SK-N-SH (cell line): ENCODE data around the gene KRT17. TPM values are rescaled to one million over a fixed set of nuclear protein-coding genes. Genes with fewer than 3 reads are reported as not detected.

Experiments used
- CTCF ChIA-PET: fragments of 300-600, 350-600 bp; formaldehyde crosslinking; extraction: SDS; loops from one replicate; lab custom pipeline; 2021; lab: Yijun Ruan, JAX
- POLR2A ChIA-PET: fragments of 350-600 bp; sonication (Branson Sonifier 250); formaldehyde crosslinking; extraction: SDS; loops from one replicate; lab custom pipeline; 2020; ENCODE audit warnings: antibody characterized with exemption, inconsistent platforms; lab: Yijun Ruan, JAX
- DNase-seq: peaks from one replicate; pipeline ENCODE4 v3.0.0; 2012
- H2AFZ ChIP-seq: fragments of 200-600 bp; sonication (generic); 2 replicates; pipeline ENCODE4 v1.8.1; 2016; ENCODE audit warnings: antibody characterized with exemption, mild to moderate bottlenecking, low read depth
- H3F3A ChIP-seq: fragments of 200-600 bp; sonication (generic); replicated peaks from 2 replicates; pipeline ENCODE3; 2016; ENCODE audit warnings: antibody characterized with exemption, mild to moderate bottlenecking; ENCODE audit not compliant: insufficient read depth
- H3K27ac ChIP-seq, 2 experiments: fragments of 200-500 bp in 1 of 2; fragments of 200-600 bp in 1 of 2; sonication (Bioruptor generic) in 1 of 2; sonication (generic), shearing (Covaris generic) in 1 of 2; 2 replicates each; pipeline versions ENCODE4 v1.5.1 to v1.6.1; 2014 to 2016; ENCODE audit warnings: low read depth in 2 of 2, inconsistent platforms in 1 of 2, low read length in 1 of 2, mild to moderate bottlenecking in 1 of 2, mixed read lengths in 1 of 2
- H3K27me3 ChIP-seq: fragments of 200-600 bp; sonication (generic), shearing (Covaris generic); 2 replicates; pipeline ENCODE4 v1.6.1; 2016; ENCODE audit warnings: mixed run types; ENCODE audit not compliant: insufficient read depth
- H3K36me3 ChIP-seq, 2 experiments: fragments of 200-500 bp in 1 of 2; fragments of 200-600 bp in 1 of 2; sonication (Bioruptor generic) in 1 of 2; sonication (generic) in 1 of 2; replicated peaks in 1 of 2; 2 replicates each; pipeline versions ENCODE3 to v1.5.1; 2014 to 2016; ENCODE audit warnings: low read length in 1 of 2, mild to moderate bottlenecking in 1 of 2; ENCODE audit not compliant: insufficient read depth in 2 of 2, control insufficient read depth in 1 of 2
- H3K4me1 ChIP-seq, 2 experiments: fragments of 200-500 bp in 1 of 2; fragments of 200-600 bp in 1 of 2; sonication (Bioruptor generic) in 1 of 2; sonication (generic), shearing (Covaris generic) in 1 of 2; 2 replicates each; pipeline versions ENCODE4 v1.5.1 to v1.6.1; 2014 to 2016; ENCODE audit warnings: low read depth in 1 of 2, low read length in 1 of 2, mixed run types in 1 of 2; ENCODE audit not compliant: insufficient read depth in 2 of 2, control insufficient read depth in 1 of 2
- H3K4me2 ChIP-seq: fragments of 200-600 bp; sonication (generic), shearing (Covaris generic); 2 replicates; pipeline ENCODE4 v1.6.1; 2017; ENCODE audit warnings: mixed run types
- H3K4me3 ChIP-seq, 2 experiments: fragments of 200-500 bp in 1 of 2; fragments of 200-600 bp in 1 of 2; sonication (Bioruptor generic) in 1 of 2; sonication (generic), shearing (Covaris generic) in 1 of 2; 2 replicates each; pipeline versions ENCODE4 v1.5.1 to v1.8.1; 2014 to 2016; ENCODE audit warnings: low read depth in 2 of 2, inconsistent platforms in 1 of 2, low read length in 1 of 2, mild to moderate bottlenecking in 1 of 2, mixed read lengths in 1 of 2, moderate library complexity in 1 of 2
- H3K79me2 ChIP-seq: fragments of 200-600 bp; sonication (generic); 2 replicates; pipeline ENCODE4 v1.8.1; 2017; ENCODE audit warnings: mild to moderate bottlenecking; ENCODE audit not compliant: insufficient read depth
- H3K9ac ChIP-seq: fragments of 200-600 bp; sonication (generic); 2 replicates; pipeline ENCODE4 v1.6.1; 2017; ENCODE audit warnings: mixed run types
- H3K9me2 ChIP-seq: fragments of 200-600 bp; sonication (generic); 2 replicates; pipeline ENCODE4 v1.6.1; 2017; ENCODE audit warnings: mixed run types
- H3K9me3 ChIP-seq: fragments of 200-600 bp; sonication (generic); 2 replicates; pipeline ENCODE4 v1.6.1; 2017; ENCODE audit warnings: mixed run types, mild to moderate bottlenecking, moderate library complexity
- H4K20me1 ChIP-seq: fragments of 200-600 bp; sonication (generic); 2 replicates; pipeline ENCODE4 v1.6.1; 2017; ENCODE audit warnings: mild to moderate bottlenecking, mixed run types; ENCODE audit not compliant: insufficient read depth
- CHD2 ChIP-seq: fragments of 150-350 bp; IDR thresholded peaks from 2 replicates; pipeline ENCODE4 v1.6.1; 2018; ENCODE audit warnings: low read length; ENCODE audit not compliant: partially characterized antibody
- EP300 ChIP-seq, 2 experiments: IDR thresholded peaks; 2 replicates each; pipeline versions ENCODE4 v1.4.0 to v1.6.1; 2012; ENCODE audit warnings: borderline replicate concordance in 1 of 2, low read depth in 1 of 2, low read length in 1 of 2
- EZH2phosphoT487 ChIP-seq: fragments of 200-600 bp; sonication (generic); IDR thresholded peaks from 2 replicates; pipeline ENCODE4 v1.6.1; 2017; ENCODE audit warnings: low read depth, mixed run types, mild to moderate bottlenecking, antibody characterized with exemption, moderate library complexity, borderline replicate concordance
- FOXJ3 ChIP-seq: sonication (generic); formaldehyde crosslinking; IDR thresholded peaks from 2 replicates; pipeline ENCODE4 v1.5.1; 2020; ENCODE audit warnings: mild to moderate bottlenecking, missing genetic modification reagents
- GABPA ChIP-seq: IDR thresholded peaks from 2 replicates; pipeline ENCODE4 v1.4.0; 2012; ENCODE audit warnings: low read depth, mild to moderate bottlenecking
- POLR2AphosphoS5 ChIP-seq: IDR thresholded peaks from 2 replicates; pipeline ENCODE4 v1.6.1; 2012; ENCODE audit warnings: low read depth, low read length
- RAD21 ChIP-seq: IDR thresholded peaks from 2 replicates; pipeline ENCODE4 v1.6.1; 2012; ENCODE audit warnings: mild to moderate bottlenecking, low read length
- RCOR1 ChIP-seq: fragments of 150-350 bp; IDR thresholded peaks from 2 replicates; pipeline ENCODE4 v1.6.1; 2017; ENCODE audit warnings: antibody characterized with exemption, low read length
- SIN3A ChIP-seq: IDR thresholded peaks from 2 replicates; pipeline ENCODE4 v1.6.1; 2012; ENCODE audit warnings: low read depth, mild to moderate bottlenecking, low read length, moderate library complexity, borderline replicate concordance
- TEAD4 ChIP-seq: IDR thresholded peaks from 2 replicates; pipeline ENCODE4 v1.4.0; 2012; ENCODE audit warnings: mild to moderate bottlenecking, borderline replicate concordance; ENCODE audit not compliant: insufficient read depth
- WGBS: methylation state at CpG from one replicate; pipeline ENCODE4 v1.1.6; 2017; ENCODE audit warnings: low lambda C conversion rate; 5-methylcytosine and 5-hydroxymethylcytosine counted together
- polyA plus RNA-seq, 3 experiments: library from polyadenylated mRNA; depleted of rRNA; stranded (reverse); fragments of >200 nt; gene quantifications; 2 replicates each; pipeline ENCODE4 v1.2.3, GENCODE V29; 2012
- TF ChIP-seq, protein P1 (sequence below): IDR thresholded peaks from 2 replicates; pipeline ENCODE4 v1.4.0; 2012; ENCODE audit warnings: low read depth, borderline replicate concordance
- TF ChIP-seq, protein P2 (sequence below): IDR thresholded peaks from 2 replicates; pipeline ENCODE4 v1.6.1; 2012; ENCODE audit warnings: mild to moderate bottlenecking, low read depth, low read length, moderate library complexity
- TF ChIP-seq, protein P3 (sequence below): IDR thresholded peaks from 2 replicates; pipeline ENCODE4 v1.4.0; 2012; ENCODE audit warnings: low read depth, borderline replicate concordance
- TF ChIP-seq, protein P4 (sequence below): IDR thresholded peaks from 2 replicates; pipeline ENCODE4 v1.4.0; 2012; ENCODE audit warnings: low read depth

Gene KRT17
- polyA plus RNA-seq, 1 of the 3 experiments (the other 2 are of a cell fraction), result 0.39 TPM

DNA sequence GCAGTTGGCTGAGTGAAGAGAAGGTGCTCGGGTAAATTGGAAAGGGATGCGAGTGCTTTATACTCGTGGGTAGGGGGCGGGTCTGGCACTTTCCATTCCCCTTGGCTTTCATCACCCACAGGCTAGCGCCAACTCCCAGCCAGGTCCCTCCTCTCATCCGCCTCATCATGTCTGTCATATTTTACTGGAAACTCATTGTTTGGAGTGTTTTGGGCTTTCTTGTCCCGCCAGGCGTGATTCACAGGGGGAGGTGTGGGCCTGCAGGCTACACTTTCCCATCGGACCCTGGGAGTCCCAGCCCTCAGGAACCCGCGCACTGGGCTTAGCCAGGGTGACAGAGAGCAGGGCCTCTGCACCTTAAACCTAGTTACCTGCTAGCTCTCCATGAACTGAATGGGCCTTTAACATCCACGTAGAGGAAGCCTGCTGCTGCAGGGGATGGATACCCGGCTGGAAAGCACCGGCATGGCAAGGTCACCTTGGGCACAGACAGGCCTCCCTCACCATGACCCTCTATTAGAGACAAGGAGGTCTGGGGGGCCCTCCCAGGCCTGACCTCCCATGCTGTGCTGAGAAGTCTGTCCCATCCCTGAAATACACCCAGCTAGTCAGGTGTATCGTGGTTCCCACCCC lies 37.4 kb downstream of the KRT17 start, which contains the start of gene KRT14:
Gene KRT14 (minus strand): TSS at position 33 of the 633 bp plus-strand sequence. CDS start 61 bp downstream, outside the sequence.
- H4K20me1 ChIP-seq, result no peaks in the 10 kb centered on the region
- H3K9me3 ChIP-seq, result no peaks in the 10 kb centered on the region
- no peak for TF ChIP-seq EZH2phosphoT487
- no peak for TF ChIP-seq TEAD4
- H3K4me2 ChIP-seq, result no peak within 1 kb of the TSS
- no peak for DNase-seq
- H3K4me1 ChIP-seq, result no peaks in the 10 kb centered on the region
- no peaks in the 10 kb centered on the region for H3K9me2 ChIP-seq
- CTCF ChIA-PET, result interaction anchor here (2.7 to 3.1 kb wide), 2 partner anchors 61 to 76 kb away, joined by 10 to 21 read pairs; no protein-coding TSS in a partner anchor
- H3K27me3 ChIP-seq, result peaks cover 15% of the 10 kb centered on the region; the same call in 1 of the 2 replicates
- WGBS, result 55% methylated on average over 10 of the region's 15 CpGs
- H3K27ac ChIP-seq, result no peak within 1 kb of the TSS
- H3F3A ChIP-seq, result no peaks in the 10 kb centered on the region
- H3K4me3 ChIP-seq, result no peak within 1 kb of the TSS
- no peak within 1 kb of the TSS for H2AFZ ChIP-seq
- POLR2A ChIA-PET, result no interaction called here
- H3K9ac ChIP-seq, result no peak within 1 kb of the TSS
- H3K79me2 ChIP-seq, result no peaks in the 10 kb centered on the region
- no peaks in the 10 kb centered on the region for H3K36me3 ChIP-seq

DNA sequence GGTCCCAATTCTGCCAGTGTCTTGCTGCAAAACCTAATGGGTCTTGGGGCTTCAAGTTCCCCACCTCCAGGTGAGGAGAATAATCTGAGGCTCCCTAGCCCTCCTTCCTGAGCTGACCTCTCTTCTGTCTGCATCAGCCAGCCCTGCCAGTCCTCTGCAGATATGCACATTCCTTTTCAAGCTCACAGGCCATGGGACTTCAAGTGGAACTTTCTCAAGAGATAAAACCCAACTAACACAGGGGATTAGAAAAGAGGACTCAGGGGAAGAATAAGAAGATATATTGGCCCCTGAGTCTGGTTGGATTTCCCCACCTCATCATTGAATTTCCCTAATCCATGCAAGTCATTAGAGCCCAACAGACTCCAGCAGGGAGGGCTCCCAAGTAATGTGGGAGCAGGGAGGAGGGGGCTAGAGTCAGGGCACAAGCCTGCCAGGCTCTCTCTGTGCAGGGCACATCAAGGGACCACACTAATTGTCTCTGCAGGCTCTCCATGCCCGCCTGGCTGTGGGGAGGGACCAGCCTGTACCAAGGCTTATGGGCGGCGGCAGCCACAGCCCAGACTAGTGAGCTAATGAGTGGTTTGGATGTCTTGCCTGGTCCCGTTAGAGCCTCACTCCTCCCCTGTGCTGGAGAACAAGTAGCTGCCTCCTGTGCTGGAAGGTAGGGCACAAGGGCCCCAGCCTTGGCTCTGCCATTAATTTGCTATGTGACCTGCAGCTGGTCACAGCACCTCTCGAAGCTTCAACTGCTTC lies 38.9 kb downstream of the KRT17 start:
- ChIA-PET CTCF (interaction anchor here (1.5 to 3.1 kb wide), 4 partner anchors 15 to 63 kb away, joined by 4 to 21 read pairs (median 6); no protein-coding TSS in a partner anchor), POLR2A (no interaction called here)
- H3K27me3 ChIP-seq, result peaks cover 12% of the 10 kb centered on the region; the same call in 1 of the 2 replicates
- H4K20me1 ChIP-seq, result no peaks in the 10 kb centered on the region
- H2AFZ ChIP-seq, result no peak overlapping the region
- H3K9me3 ChIP-seq, result no peaks in the 10 kb centered on the region
- no peaks in the 10 kb centered on the region for H3K79me2 ChIP-seq
- no peaks in the 10 kb centered on the region for H3K4me1 ChIP-seq
- no peaks in the 10 kb centered on the region for H3K36me3 ChIP-seq
- H3K9me2 ChIP-seq, result no peaks in the 10 kb centered on the region
- no peak overlapping the region for H3K27ac ChIP-seq
- no peak overlapping the region for H3K4me3 ChIP-seq
- 25% methylated on average over 2 of the region's 5 CpGs for WGBS
- no peak for DNase-seq
- no peak overlapping the region for H3K4me2 ChIP-seq
- no peak for TF ChIP-seq CHD2
- TF ChIP-seq, protein P1, sequence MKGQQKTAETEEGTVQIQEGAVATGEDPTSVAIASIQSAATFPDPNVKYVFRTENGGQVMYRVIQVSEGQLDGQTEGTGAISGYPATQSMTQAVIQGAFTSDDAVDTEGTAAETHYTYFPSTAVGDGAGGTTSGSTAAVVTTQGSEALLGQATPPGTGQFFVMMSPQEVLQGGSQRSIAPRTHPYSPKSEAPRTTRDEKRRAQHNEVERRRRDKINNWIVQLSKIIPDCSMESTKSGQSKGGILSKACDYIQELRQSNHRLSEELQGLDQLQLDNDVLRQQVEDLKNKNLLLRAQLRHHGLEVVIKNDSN, result no peak
- TF ChIP-seq FOXJ3 (CRISPR knock-in tag), result no peak
- TF ChIP-seq SIN3A, result no peak
- no peak for TF ChIP-seq RAD21
- TF ChIP-seq, protein P2, sequence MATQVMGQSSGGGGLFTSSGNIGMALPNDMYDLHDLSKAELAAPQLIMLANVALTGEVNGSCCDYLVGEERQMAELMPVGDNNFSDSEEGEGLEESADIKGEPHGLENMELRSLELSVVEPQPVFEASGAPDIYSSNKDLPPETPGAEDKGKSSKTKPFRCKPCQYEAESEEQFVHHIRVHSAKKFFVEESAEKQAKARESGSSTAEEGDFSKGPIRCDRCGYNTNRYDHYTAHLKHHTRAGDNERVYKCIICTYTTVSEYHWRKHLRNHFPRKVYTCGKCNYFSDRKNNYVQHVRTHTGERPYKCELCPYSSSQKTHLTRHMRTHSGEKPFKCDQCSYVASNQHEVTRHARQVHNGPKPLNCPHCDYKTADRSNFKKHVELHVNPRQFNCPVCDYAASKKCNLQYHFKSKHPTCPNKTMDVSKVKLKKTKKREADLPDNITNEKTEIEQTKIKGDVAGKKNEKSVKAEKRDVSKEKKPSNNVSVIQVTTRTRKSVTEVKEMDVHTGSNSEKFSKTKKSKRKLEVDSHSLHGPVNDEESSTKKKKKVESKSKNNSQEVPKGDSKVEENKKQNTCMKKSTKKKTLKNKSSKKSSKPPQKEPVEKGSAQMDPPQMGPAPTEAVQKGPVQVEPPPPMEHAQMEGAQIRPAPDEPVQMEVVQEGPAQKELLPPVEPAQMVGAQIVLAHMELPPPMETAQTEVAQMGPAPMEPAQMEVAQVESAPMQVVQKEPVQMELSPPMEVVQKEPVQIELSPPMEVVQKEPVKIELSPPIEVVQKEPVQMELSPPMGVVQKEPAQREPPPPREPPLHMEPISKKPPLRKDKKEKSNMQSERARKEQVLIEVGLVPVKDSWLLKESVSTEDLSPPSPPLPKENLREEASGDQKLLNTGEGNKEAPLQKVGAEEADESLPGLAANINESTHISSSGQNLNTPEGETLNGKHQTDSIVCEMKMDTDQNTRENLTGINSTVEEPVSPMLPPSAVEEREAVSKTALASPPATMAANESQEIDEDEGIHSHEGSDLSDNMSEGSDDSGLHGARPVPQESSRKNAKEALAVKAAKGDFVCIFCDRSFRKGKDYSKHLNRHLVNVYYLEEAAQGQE, result no peak
- no peak for TF ChIP-seq POLR2AphosphoS5
- TF ChIP-seq RCOR1, result no peak
- TF ChIP-seq, protein P3, sequence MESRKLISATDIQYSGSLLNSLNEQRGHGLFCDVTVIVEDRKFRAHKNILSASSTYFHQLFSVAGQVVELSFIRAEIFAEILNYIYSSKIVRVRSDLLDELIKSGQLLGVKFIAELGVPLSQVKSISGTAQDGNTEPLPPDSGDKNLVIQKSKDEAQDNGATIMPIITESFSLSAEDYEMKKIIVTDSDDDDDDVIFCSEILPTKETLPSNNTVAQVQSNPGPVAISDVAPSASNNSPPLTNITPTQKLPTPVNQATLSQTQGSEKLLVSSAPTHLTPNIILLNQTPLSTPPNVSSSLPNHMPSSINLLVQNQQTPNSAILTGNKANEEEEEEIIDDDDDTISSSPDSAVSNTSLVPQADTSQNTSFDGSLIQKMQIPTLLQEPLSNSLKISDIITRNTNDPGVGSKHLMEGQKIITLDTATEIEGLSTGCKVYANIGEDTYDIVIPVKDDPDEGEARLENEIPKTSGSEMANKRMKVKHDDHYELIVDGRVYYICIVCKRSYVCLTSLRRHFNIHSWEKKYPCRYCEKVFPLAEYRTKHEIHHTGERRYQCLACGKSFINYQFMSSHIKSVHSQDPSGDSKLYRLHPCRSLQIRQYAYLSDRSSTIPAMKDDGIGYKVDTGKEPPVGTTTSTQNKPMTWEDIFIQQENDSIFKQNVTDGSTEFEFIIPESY, result no peak
- TF ChIP-seq, protein P4, sequence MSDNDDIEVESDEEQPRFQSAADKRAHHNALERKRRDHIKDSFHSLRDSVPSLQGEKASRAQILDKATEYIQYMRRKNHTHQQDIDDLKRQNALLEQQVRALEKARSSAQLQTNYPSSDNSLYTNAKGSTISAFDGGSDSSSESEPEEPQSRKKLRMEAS, result no peak
- TF ChIP-seq GABPA, result no peak
- no peak for TF ChIP-seq EP300 (IDR thresholded peaks at IDR 0.05; ENCODE audit: borderline replicate concordance in 1 of 2, low read depth in 1 of 2, low read length in 1 of 2)
- H3F3A ChIP-seq, result no peaks in the 10 kb centered on the region
- no peak overlapping the region for H3K9ac ChIP-seq
